Astrocyte of the cerebellum (primary cell): ENCODE data around the gene HIGD1B.

Source experiments
- DNase-seq: peaks from one replicate; pipeline ENCODE4 v3.0.0-alpha.2; 2011; ENCODE audit warnings: low read depth
- H3K4me3 ChIP-seq: 2 replicates; pipeline ENCODE4 v1.5.1; 2011; ENCODE audit warnings: mild to moderate bottlenecking, low read depth, low read length, moderate library complexity
- CTCF ChIP-seq: IDR thresholded peaks from 2 replicates; pipeline ENCODE4 v1.5.1; 2012; ENCODE audit warnings: low read length, low read depth, moderate library complexity, mild to moderate bottlenecking; ENCODE audit errors: missing control alignments
- in situ Hi-C: cut with HindIII; loops from 2 replicates; pipeline ENCODE4 v1.10.0; 2017; ENCODE audit warnings: low sequenced_read_pairs

The HIGD1B gene

GRCh38 chr17:44828919-44829522 lies 18.7 kb upstream of the HIGD1B start:
- no peak for DNase-seq
- in situ Hi-C loops: no loop called here
- no peak for TF ChIP-seq CTCF
- H3K4me3 ChIP-seq: peak overlapping the region; percentile 91

GRCh38 chr17:44829523-44830358 lies 17.9 kb upstream of the HIGD1B start, which contains the start of gene GJC1:
Gene GJC1 (minus strand): TSS chr17:44830287. CDS start chr17:44805817, 24,470 bp downstream.
- TF ChIP-seq CTCF: no peak
- DNase-seq: no peak
- H3K4me3 ChIP-seq: peak within 1 kb of the TSS; percentile 91

GRCh38 chr17:44830359-44831288 lies 17.1 kb upstream of the HIGD1B start:
- no peak for TF ChIP-seq CTCF
- DNase-seq: no peak
- in situ Hi-C loops: no loop called here
- peak overlapping the region; percentile 91 for H3K4me3 ChIP-seq

More at GRCh38 chr17:44829523-44830358, 17.9 kb upstream of the HIGD1B start, which contains the start of gene GJC1:
- in situ Hi-C loops: no loop called here

GRCh38 chr17:44831371-44831770 lies 16.3 kb upstream of the HIGD1B start:
- TF ChIP-seq CTCF: no peak
- in situ Hi-C loops: no loop called here
- DNase-seq: no peak
- H3K4me3 ChIP-seq: no peak overlapping the region

GRCh38 chr17:44832805-44833204 lies 14.9 kb upstream of the HIGD1B start:
- no peak overlapping the region for H3K4me3 ChIP-seq
- DNase-seq: no peak
- in situ Hi-C loops: no loop called here
- TF ChIP-seq CTCF: peak; percentile 10

- DNase-seq: no peak
- in situ Hi-C loops: no loop called here
- no peak overlapping the region for H3K4me3 ChIP-seq
- TF ChIP-seq CTCF: no peak
Observed at GRCh38 chr17:44837196-44837595, 10.5 kb upstream of the HIGD1B start.
